GM19035 (cell line): ENCODE measurements around the gene SFXN5.

ENCODE experiments used
- ATAC-seq: cut with Tn5 transposase; IDR thresholded peaks from one replicate; pipeline ENCODE4 v1.9.1; 2021; ENCODE audit not compliant: unreplicated experiment

Gene SFXN5

DNA sequence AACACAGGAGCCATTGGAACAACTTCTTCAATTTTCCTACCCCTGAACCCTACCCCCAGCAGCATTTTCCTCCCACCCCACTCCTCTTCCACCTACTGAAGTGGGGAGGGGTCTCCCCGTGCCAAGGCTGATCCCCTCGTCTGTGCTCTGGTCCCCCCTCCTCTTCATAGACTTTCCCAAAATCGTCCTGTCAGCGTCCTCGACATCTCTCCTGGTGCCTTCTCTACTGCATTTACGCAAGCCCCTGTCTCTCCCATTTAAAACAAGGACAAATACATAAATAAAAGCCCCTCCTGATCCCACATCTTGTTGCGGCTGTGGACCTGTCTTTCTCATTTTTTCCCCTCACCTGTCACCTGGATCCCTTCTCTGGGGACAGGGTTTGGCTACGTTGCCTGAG is 112.0 kb downstream of the SFXN5 start:
- no peak for ATAC-seq

DNA sequence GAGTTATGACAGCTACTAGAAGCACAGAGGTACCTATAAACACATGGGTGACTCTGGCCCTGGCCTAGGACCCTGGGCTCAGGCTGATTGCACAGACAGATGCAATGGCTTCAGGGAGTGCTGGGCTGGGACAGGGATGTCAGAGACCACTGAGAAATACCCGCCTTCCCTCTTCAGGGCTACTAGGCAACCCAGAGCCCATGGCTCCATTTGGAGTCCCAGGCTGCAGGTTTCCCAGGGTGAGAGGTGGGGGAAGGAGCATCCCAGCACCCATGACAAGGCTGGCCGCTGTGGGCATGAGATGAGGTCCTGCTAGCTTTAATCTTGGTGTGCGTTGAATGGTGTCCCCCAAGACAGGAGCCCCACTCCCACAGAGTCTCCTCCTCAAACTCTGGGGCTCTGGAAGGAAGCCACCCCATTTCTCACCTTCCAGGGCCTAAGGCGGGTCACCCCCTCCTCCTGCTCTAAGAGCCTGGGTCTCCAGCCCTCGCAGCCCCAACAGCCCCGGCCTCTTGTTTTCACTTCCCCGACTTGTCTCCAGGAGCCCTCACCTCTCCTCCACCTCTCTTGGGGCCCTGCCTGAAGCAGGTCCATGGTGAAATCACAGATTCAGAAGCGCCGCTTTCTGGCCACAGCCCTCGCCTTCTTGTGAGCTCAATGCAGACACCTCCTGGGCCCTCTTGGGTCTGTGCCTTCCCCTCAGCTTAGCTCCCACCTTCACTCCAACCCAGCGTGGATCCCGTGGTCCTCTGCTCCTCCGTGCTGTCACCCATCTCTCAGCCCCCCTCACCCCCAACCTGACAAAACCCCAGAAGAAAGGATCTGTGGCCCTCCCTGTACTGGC is 112.7 kb downstream of the SFXN5 start:
- no peak for ATAC-seq

DNA sequence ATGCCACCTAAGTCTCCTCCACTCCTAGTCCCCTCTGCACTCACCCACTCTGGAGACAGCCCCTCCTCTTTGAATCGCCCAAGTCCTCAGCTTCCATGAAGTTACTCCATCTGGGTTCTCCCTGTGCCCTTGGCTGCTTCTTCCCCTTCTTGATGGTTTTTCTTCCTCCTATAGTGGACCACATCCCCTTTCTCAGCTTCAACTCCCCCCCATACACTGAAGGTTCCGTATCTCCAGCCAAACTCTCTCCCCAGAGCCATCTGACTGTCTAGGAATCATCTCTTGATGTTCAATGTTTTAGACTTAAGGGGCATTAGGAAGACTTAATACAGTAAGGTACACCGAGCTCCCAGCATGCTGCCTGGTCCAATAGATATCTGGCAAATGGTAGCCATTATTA is 114.6 kb downstream of the SFXN5 start:
- no peak for ATAC-seq

DNA sequence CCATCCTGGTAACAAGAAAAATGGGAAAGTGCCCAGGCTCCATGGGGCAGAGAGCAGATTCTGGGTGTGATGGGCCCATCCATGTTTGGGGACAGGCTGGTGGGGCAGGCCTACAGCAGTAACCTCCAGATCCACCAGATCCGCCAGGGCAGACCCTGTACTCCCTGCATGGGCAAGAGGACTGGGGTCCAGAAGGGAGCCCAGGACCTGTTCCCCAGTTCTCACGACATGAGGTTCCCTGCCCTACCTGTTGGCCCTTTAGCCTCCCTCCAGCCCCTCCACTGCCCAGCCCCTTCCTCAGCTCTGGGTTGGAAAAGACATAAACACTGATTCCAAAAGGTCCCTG is 115.5 kb downstream of the SFXN5 start:
- no peak for ATAC-seq

DNA sequence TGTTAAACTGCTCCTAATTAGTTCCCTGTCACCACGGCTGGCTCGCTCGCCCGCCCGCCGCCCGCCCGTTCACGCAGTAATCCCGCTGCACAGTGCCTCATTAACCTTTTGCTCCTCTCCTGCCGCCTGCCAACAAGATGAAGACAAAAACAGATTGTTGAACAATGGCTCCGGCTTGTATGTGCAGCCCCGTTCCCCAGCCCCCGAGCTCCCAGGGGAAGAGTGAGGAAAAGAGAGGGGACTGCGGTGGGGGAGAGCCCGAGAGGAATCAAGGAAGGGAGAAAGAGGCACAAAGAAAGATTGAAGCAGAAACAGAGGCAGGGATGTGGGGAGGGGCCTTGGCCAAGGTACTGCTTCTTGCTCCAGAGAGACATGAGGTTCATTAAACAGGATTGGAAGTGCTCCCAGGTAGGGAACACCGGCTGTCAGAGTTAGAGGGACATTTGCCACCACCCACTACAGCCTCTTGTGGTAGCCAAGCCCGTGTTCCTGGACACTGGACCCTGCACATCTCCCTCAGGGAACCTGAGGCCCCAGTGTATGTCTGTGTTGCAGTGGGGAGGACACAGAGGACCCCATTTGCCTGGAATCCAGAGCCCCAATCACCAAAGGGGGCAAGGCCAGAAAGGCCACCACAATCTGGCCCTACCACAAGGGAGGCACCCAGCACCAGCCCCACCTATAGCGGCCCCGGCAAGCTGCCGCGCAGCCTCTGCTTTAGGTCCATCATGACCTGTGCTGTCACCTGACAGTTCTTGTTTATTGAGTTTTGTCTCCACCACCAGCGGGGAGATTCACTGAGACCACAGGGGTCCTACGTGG is 116.1 kb downstream of the SFXN5 start:
- no peak for ATAC-seq

DNA sequence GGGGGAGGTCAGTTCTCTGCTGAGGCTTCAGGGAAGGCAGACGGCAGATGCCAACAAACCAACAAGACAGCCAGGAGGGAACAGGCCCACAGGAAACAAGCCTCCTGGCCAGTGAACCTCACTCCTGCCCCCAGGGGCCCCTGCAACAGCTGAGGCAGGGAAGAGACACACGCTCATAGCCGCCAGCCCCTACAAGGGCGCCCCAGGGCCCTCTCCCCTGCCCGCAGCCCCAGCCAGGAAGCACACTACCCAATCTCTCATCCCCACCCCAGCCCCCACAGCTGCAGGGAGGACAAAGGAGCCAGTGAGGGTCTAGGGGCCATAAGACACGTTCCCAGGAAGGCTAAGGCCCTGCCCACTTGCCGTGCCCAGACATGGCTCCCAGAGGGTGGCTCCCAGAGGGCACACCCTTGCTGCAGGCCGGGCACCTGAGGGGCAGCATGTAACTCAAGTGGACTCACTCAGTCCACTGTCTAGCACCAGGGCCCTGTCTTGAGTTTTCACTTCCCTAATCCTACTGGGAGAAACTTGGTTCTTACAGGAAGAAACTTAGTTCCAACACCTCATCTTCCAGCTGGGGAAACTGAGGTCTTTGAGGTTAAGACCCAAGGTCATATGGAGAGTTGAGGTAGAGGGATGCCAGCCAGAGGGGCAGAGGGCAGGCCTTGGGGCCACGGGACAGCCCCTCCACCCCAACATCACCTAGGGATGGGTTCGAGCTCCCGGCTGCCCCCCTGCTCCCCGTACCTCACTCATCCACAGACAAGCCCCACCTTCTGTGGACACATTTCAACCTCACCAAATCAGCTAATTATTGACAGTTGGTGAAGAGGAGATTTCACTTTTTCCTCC is 116.9 kb downstream of the SFXN5 start:
- no peak for ATAC-seq

DNA sequence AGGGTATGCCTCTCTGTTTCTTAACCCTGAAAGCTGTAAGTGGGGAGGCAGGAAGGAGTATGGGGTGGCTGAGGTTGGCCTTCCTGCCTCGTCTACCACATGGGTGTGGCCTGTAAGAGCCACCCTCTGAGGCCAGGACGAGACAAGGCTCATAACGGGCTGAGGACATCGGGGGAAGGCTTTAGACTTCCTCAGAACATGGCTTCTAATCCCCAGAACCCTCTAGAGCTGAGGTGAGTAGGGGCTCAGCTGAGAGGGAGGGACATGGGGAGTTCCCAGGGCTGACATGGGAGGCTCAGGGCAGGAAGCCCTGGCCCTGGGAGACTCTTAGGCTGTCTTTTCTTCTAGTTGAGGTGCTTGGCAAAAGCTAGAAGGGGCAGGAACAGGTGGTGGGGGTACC is 117.5 kb downstream of the SFXN5 start:
- no peak for ATAC-seq

DNA sequence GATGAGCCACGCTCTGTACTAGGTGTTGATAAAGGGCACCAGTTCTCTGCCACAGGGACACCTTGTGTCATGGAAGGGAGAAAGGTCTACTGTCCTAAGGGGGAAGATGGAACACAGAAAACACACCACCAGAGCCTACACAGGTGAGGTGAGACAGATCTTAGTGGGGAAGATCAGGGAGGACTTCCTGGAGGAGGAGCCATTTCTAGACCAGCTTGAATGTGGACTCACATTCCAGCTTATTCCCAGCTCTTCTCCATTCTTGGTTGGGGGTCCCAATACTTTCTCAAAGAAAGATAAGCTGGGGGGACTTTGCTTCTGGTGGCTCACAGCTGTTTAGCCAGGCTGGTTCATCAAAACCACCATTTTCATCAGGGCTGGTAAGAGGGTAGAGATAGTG is 118.0 kb downstream of the SFXN5 start:
- ATAC-seq: no peak

DNA sequence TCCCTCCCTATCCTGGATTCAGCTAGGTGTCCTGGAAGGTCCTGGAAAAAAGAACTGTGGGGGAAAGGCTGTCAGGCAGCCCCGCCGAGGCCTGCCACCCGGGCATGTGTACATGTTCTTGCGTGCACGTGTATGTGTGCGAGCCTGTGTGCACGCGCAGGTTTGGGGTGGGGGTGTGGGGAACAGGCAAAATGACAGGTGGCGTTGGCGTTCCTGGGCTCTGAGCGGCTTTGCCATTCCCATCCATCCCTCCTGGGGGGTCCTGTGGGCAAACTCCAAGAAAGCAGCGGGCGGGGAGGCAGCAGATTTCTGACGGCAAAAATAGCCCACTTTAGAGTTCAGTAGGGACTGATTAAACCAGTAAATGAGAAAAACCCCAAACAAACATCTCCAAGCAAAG is 118.6 kb downstream of the SFXN5 start:
- no peak for ATAC-seq

DNA sequence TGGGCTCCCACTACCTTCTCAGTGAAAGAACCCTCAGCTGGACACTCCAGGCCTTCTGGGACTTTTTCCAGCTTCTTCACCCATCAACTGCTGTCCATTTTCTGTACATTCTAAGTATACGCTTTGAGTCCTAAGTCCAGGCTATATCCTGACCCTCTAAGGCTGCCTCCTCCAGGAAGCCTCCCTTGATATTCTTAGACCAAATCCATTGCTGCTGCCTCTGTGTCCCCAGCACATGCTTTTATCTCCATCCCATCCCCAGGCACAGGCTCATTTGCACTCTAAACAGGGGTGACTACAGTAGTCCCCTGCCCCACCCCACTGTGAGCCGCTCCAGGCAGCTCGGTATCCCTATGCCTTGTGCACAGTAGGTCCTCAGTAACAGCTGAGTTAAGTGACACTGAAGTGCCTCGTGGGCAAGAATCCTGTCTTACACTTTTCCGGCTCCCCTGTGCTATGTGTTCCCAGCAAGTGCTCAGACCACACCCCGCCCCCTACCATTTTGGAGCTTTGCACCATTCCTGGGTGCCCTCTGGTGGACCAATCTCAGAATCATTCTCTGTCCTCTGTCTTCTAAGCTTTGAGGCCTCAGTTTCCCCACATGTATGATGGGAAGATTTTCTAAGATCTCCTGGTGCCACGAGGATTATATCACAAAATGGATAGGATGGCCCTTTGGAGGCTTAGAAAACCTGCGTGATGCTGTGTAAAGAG is 119.2 kb downstream of the SFXN5 start:
- no peak for ATAC-seq

DNA sequence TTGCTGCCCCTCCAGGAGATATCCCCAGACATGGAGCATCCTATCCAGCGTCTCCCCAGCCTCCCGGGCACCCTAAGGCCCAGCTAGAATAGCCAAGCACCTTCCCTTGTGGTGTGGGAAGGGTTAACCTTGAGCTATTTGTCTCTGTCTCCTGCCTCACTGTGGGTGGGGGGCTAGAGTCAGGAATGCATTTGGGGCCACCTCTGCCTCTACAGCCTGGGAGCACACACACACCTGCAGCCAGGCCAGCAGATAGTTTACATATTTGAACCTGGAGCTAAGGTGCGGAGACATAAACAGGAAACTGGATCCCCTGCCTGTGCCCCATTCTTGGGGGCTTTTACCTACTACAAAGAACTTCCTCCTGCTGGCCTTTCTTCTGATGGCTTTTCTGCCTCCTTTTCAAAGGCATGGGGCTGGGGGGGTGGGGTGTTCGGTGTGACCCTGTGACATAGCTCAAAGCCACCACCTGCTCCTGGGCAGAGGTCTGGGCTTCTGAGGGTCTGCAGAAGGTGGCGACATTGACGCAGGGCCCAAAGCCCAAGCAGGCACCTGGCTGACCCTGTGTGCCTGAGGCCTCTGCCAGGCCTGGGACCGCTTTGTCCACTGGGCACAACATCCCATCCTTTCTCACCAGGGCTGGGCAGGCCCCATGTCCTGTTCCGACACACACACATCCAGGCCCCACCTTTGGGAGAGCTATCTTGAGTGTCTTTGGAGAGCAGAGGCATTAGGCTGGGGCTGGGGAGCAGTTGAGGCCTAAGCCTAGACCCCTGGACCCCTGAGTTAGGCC is 120.0 kb downstream of the SFXN5 start:
- ATAC-seq: no peak

DNA sequence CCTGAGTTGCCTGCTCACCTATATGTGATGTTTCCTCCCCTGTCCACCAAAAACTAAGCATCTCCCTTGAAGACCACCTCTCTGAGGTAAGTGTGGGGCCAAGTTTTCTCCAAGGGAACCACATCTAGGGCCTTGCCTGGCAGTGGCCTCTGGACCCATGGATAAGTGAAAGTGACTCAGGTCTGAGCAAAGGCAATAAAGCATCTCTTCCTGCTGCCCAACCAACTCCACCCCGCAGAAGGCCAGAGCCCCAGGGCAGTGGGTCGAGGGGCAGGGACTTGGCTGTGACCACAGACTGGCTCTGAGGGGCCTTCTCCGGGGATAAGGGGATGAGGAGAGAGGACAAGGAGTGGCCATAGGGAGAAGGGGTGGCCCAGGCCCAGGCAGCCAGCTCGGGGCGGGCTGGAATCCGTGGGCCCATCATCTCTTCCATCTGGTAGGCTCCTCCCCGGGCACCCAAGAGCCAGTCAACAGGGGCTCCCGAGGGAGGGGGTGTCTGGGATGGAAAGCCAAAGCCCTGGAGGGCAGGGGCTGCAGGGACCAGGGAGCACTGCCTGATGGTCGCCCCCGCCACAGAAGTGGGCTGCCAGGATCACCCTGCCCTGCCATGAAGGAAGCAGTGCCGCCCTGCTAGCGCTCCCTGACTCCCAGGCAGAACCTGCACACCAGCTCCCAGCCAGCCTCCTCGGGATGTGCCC is 120.8 kb downstream of the SFXN5 start:
- ATAC-seq: no peak

DNA sequence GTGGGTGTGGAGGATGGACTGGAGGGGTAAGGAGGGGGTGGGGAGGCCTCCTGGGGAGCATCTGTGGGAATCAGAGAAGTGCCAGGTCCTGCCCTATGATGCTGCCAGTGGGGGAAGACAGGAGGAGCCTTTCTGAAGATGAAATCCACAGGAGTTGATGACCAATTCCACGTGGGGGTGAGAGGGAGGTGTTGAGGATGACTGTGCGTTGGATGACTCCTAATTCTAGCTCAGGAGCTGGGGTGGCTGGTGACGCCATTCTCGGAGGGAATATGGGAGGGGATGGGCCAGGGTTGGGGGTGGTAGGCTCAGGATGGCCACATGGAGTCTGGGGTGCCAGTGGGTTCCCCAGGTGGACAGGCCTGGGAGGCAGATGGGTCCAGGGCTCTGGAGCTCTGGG is 121.9 kb downstream of the SFXN5 start:
- ATAC-seq: no peak

DNA sequence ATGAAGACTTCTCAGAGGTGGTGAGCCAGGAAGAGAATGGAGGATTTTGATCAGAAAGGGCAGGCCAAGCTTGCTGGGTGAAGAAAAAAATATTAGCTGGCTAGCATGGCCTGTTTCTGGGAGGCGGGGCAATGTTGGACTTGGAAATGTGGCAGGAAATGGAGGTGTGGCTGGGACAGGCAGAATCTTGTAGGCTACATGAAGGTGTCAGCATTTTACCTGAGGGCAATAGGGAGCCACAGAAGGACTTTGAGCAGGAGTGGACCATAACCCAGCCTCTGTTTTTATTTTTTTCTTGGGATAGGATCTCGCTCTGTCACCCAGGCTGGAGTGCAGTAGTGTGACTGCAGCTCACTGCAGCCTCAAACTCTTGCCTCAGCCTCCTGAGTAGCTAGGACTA is 122.5 kb downstream of the SFXN5 start:
- ATAC-seq: no peak

DNA sequence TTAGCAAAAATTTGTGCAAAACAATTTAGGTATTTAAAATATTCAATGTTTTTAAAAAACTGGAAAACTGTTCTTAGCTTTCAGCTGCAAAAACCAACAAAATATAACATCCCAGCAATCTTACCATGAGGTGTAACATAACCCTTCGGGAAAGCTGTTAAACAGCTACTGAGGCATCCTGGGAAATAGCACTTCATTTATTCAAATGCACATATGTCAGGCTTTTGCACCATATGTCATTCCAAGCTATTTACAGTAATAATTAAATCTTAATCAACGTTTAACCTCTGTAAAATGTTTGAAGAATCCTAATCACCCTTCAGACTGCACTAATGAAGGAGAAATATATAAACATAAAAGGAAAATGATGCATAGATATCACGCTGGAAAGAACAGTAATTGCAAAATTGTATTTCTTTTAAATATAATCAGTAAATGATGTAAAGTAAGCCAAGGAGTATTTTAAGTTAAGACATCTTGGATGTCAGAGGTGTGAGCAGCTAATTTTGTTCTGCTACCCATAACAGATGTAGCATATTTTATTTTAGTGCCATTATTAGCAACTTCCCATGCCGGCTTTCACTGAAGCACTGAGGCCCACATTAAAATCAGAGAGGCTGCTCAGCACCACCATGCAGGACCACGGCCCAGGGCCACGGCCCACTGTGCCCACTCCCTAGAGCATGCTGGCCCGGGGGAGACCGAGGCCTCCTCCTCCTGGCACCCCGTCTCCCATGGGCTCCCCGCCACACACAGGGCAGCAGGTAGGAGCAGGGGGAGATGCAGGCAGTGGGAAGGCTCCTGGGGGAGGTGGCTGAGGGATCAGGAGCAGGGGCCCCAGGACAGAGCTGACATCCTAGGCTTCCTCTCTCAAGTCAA is 123.3 kb downstream of the SFXN5 start:
- no peak for ATAC-seq

DNA sequence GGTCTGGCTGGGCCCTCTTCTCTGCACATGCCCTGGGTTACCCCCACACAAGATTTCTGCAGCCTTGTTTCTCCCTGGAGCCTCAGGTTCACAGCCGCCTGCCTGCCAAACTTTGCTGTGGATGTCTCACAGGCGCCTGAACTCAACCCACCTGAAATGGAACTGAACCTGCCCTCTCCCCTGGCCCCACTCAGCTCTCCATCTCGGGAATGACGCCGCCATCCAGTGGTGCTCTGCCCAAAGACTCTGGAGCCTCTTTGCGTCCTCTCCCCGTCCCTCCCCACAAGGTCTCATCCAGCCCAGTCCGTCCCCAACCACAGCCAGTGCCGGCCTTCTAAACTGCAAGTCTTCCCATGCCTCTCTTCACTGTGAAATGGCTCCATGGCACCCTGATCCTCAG is 125.0 kb downstream of the SFXN5 start:
- no peak for ATAC-seq

DNA sequence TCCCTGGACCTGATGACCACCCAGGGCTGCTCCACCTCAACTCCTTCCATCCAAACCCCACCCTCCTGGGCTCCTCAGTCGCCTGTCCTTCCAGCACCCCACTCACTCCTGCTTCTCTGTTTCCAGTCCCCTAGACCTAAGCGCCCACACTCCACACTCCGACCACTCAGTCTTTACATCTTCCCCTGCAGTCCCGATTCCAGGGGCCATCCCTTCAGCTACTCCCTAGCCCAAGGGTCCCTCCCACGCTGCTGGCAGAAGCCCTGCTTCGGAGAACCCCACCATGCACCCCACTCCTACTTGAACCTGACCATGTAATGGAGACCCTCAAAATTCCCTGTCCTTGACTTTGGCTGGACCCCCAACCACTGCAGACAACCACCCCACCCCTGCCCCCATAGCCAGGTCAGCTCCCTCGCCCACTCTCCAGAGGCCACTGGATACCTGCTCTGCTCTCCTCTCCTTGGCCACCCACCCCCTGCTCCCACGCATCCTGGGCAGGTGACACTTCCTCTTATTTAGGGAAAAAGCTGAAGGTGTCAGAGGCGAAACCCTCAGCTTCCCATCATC is 126.0 kb downstream of the SFXN5 start:
- ATAC-seq: no peak

DNA sequence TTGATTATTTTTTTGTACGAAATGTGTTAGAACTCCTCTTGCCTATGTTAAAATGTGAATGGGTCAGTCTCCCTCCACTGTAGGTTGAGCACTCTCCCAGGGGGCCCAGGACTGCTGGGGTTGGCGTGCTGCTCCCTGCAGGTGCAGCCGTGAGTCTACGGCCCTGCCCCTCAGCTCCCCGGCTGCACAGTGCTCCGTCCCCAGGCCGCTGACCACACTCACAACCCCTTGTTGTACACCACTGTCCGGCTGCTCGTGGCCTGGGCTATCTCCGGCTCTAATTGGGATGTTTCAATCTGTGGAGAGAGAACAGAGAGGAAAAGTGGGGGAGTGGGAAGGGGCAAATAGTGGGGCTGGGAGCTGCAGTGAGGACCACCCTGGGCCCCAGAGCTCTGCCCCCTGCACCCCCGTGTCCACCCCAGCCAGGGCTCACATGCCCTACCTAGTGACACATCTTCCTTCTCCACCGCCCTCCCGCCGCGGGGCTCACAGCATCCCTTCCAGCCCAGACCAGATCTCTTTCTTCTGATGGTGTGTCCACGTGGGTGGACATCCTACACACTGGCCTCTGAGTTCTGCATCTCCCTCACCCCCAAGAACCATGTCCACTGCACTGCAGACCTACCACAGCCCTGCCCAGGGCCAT is 126.6 kb downstream of the SFXN5 start:
- ATAC-seq: no peak
